Heart left ventricle (tissue), 16 donors: ENCODE results near the gene DMRTC2. TPM values are rescaled to one million over a fixed set of nuclear protein-coding genes. Genes with fewer than 3 reads are reported as not detected.
A peak's percentile ranks its signal among the peaks of the same experiment; 100 is the strongest.

Experiments used
- ATAC-seq, 4 donors: fragments of 200-7000 bp; cut with Tn5 transposase; one replicate each; pipeline ENCODE4 v1.9.1; 2020 to 2022; ENCODE audit warnings: moderate library complexity in 4 of 4, mild to moderate bottlenecking in 3 of 4, moderate number of reproducible peaks in 1 of 4
- DNase-seq, 5 donors: peaks; one replicate each; pipeline ENCODE4 v3.0.0-alpha.2; 2020
- H3K27ac ChIP-seq, 12 donors: fragments of 200-600 bp; sonication (generic) in 4 of 12; one replicate each; pipeline versions ENCODE4 v1.5.0 to v1.8.0; 2016 to 2022; ENCODE audit warnings: mild to moderate bottlenecking in 2 of 12
- H3K27me3 ChIP-seq, 9 donors: fragments of 200-600 bp; sonication (generic) in 2 of 9; one replicate each; pipeline versions ENCODE4 v1.5.1 to v1.8.0; 2016 to 2022; ENCODE audit warnings: mild to moderate bottlenecking in 3 of 9
- H3K36me3 ChIP-seq, 9 donors: fragments of 200-600 bp; sonication (generic) in 2 of 9; one replicate each; pipeline versions ENCODE4 v1.5.0 to v1.8.0; 2018 to 2022; ENCODE audit warnings: mild to moderate bottlenecking in 2 of 9
- H3K4me1 ChIP-seq, 12 donors: fragments of 200-600 bp; sonication (generic) in 4 of 12; one replicate each; pipeline versions ENCODE4 v1.5.0 to v1.8.0; 2016 to 2022; ENCODE audit warnings: mild to moderate bottlenecking in 3 of 12
- H3K4me3 ChIP-seq, 12 donors: fragments of 200-600 bp; sonication (generic) in 4 of 12; one replicate each; pipeline versions ENCODE4 v1.5.0 to v1.8.0; 2017 to 2022; ENCODE audit warnings: mild to moderate bottlenecking in 9 of 12, moderate library complexity in 4 of 12
- H3K9me3 ChIP-seq, 12 donors: fragments of 200-600 bp; sonication (generic) in 4 of 12; one replicate each; pipeline versions ENCODE4 v1.5.0 to v1.8.0; 2016 to 2022; ENCODE audit warnings: mild to moderate bottlenecking in 1 of 12
- CTCF ChIP-seq, 12 donors: fragments of 200-600 bp; sonication (generic) in 4 of 12; IDR thresholded peaks; one replicate each; pipeline versions ENCODE4 v1.5.0 to v1.8.0; 2018 to 2022; ENCODE audit warnings: antibody characterized with exemption in 12 of 12, mild to moderate bottlenecking in 5 of 12
- POLR2A ChIP-seq, 2 donors: fragments of 450-650 bp; IDR thresholded peaks; one replicate each; pipeline ENCODE4 v1.6.1; 2017; ENCODE audit warnings: antibody characterized with exemption in 2 of 2, mild to moderate bottlenecking in 2 of 2, moderate library complexity in 2 of 2
- WGBS, 4 donors: extraction: QIAGEN DNeasy Blood & Tissue Kit in 2 of 4; methylation state at CpG; one replicate each; pipeline versions ENCODE4 v1.1.5 to v1.1.7; 2013 to 2018; 5-methylcytosine and 5-hydroxymethylcytosine counted together
- intact Hi-C, 10 donors: fragments of 100-400 bp; cut with DNase I; formaldehyde crosslinking; loops; one replicate each; pipeline versions ENCODE4 v1.11.1 to v1.14.2; 2022
- polyA plus RNA-seq, 2 donors: library from polyadenylated mRNA; stranded (reverse); fragments of 200-250 nt; gene quantifications; one replicate each; pipeline ENCODE4 v1.2.3, GENCODE V29; 2013
- total RNA-seq, 9 donors: library from RNA; depleted of rRNA in 2 of 9; stranded (reverse); fragments of >200 nt in 2 of 9; fragmentation: NEBNext Ultra II Directional in 3 of 9; extraction: Animal tissue kit (Norgen Biotek cat#: 25700) in 3 of 9; gene quantifications; one replicate each; pipeline versions ENCODE4 v1.1.0 to v1.2.4, GENCODE V29; 2016 to 2023
- donor health status: ischemic (EF 13 %, LVEDD 7.1; RV severe dilation, severe dysfunction).
- donor health status: healthy with polysubstance abuse.
- donor health status: DM: no; HTN: yes; CAD: no.
- donor health status: DM: no; HTN: no; CAD: no.
- donor health status: ischemic (EF 25% LVEDD 6.9; RV normal size, moderate dysfunction).
- donor health status: ischemic (EF 25% LVEDD 5.7; RV mildly dilated, moderate dysfunction).
- donor health status: healthy.
- donor health status: DM: yes; HTN: yes; CAD: no.
- donor health status: ischemic (EF 35%, LVEDD 5.7; RV mildly dilated, moderate dysfunction).
- donor health status: nonischemic (EF 11% LVEDD 7.7; RV severe dilation, severe dysfunction).
- donor health status: DM: yes; HTN: yes; CAD: no.
- donor health status: PGD.
- donor health status: ischemic (EF 29% LVEDD 5.4; RV normal size, mild dysfunction).
- donor health status: nonischemic (EF 23%, LVEDD 6.1; RV moderate dilation, normal function).

Gene DMRTC2
- total and polyA plus RNA-seq, 11 donors: not detected

GRCh38 chr19:41876847-41877832, 32.3 kb downstream of the DMRTC2 start, which contains the start of gene CD79A:
Gene CD79A (plus strand): TSS chr19:41877279. CDS start chr19:41877305, 26 bp downstream.
- 58 to 81% (median 76%) methylated on average over 6 to 9 of the region's 9 CpGs for WGBS, 4 donors
- H3K27ac ChIP-seq: peak within 1 kb of the TSS in 1 of 12 donors; percentile 79
- H3K9me3 ChIP-seq: no peaks in the 10 kb centered on the region
- H3K27me3 ChIP-seq: no peaks in the 10 kb centered on the region
- DNase-seq (no peak), ATAC-seq (peak in 2 of 4 donors; percentile 10 to 28)
- H3K36me3 ChIP-seq: peaks cover 0 to 2% (median under 1%) of the 10 kb centered on the region in 9 donors
- no peak for TF ChIP-seq CTCF (IDR thresholded peaks at IDR 0.05)
- TF ChIP-seq POLR2A (IDR thresholded peaks at IDR 0.05): no peak
- H3K4me3 ChIP-seq: no peak within 1 kb of the TSS
- H3K4me1 ChIP-seq: peaks cover 0 to 63% (median 3%) of the 10 kb centered on the region in 12 donors
- intact Hi-C loops: loop anchor here in 3 of 10 donors (5.0 to 10.0 kb wide), 3 partner anchors 55 to 358 kb away; no protein-coding TSS in a partner anchor

- no peak for TF ChIP-seq POLR2A (IDR thresholded peaks at IDR 0.05)
- TF ChIP-seq CTCF (IDR thresholded peaks at IDR 0.05): no peak
- intact Hi-C loops: loop anchor here in 3 of 10 donors (5.0 to 10.0 kb wide), 3 partner anchors 54 to 357 kb away; no protein-coding TSS in a partner anchor
- Histone ChIP-seq H3K9me3 (no peaks in the 10 kb centered on the region), H3K36me3 (no peaks in the 10 kb centered on the region), H3K4me1 (peaks cover 0 to 59% (median 4%) of the 10 kb centered on the region in 12 donors), H3K27me3 (no peaks in the 10 kb centered on the region), H3K27ac (peak overlapping the region in 1 of 12 donors; percentile 79), H3K4me3 (no peak overlapping the region)
- ATAC-seq (no peak), DNase-seq (no peak)
- WGBS, 4 donors: 67 to 80% (median 74%) methylated on average over 16 to 17 of the region's 17 CpGs
Measured at GRCh38 chr19:41877916-41878905, 33.4 kb downstream of the DMRTC2 start.

- no peaks in the 10 kb centered on the region for H3K36me3 ChIP-seq
- intact Hi-C loops: loop anchor here in 3 of 10 donors (5.0 to 10.0 kb wide), 3 partner anchors 53 to 356 kb away; no protein-coding TSS in a partner anchor
- H3K27me3 ChIP-seq: no peaks in the 10 kb centered on the region
- no peak for TF ChIP-seq CTCF (IDR thresholded peaks at IDR 0.05)
- no peak for TF ChIP-seq POLR2A (IDR thresholded peaks at IDR 0.05)
- ATAC-seq: no peak
- no peak overlapping the region for H3K4me3 ChIP-seq
- 86 to 88% (median 88%) methylated on average over 19 to 21 of the region's 21 CpGs for WGBS, 4 donors
- DNase-seq: no peak
- peaks cover 0 to 50% (median 5%) of the 10 kb centered on the region in 12 donors for H3K4me1 ChIP-seq
- H3K9me3 ChIP-seq: no peaks in the 10 kb centered on the region
- H3K27ac ChIP-seq: no peak overlapping the region
Measured at GRCh38 chr19:41879080-41879479, 34.2 kb downstream of the DMRTC2 start.
